Aorta (tissue), 5 donors: ENCODE data around the gene MED1. TPM values are rescaled to one million over a fixed set of nuclear protein-coding genes. Genes with fewer than 3 reads are reported as not detected.
A peak's percentile ranks its signal among the peaks of the same experiment; 100 is the strongest.
"Not testable (repeated sequence)": the region's sequence is repeated elsewhere in the genome, so short reads cannot be mapped to it uniquely, and the experiment has no call there.

ENCODE experiments used
- ATAC-seq: fragments of 200-7000 bp; cut with Tn5 transposase; one replicate; pipeline ENCODE4 v1.9.1; 2022; ENCODE audit warnings: moderate library complexity; ENCODE audit not compliant: low FRiP score
- DNase-seq, 2 donors: peaks; one replicate each; pipeline ENCODE4 v3.0.0-alpha.2; 2020
- H3K27ac ChIP-seq, 2 donors: one replicate each; pipeline ENCODE4 v1.5.1; 2013; ENCODE audit warnings: low read length in 2 of 2, mild to moderate bottlenecking in 2 of 2, moderate library complexity in 2 of 2, control low read depth in 1 of 2, inconsistent platforms in 1 of 2, low read depth in 1 of 2
- H3K27me3 ChIP-seq, 2 donors: one replicate each; pipeline ENCODE4 v1.6.1; 2013; ENCODE audit warnings: control low read depth in 1 of 2, low read length in 1 of 2, mild to moderate bottlenecking in 1 of 2, moderate library complexity in 1 of 2; ENCODE audit not compliant: insufficient read depth in 2 of 2, control insufficient read depth in 1 of 2
- H3K36me3 ChIP-seq, 2 donors: one replicate each; pipeline ENCODE4 v1.6.1; 2013; ENCODE audit warnings: control low read depth in 1 of 2, low read length in 1 of 2, mild to moderate bottlenecking in 1 of 2; ENCODE audit not compliant: insufficient read depth in 2 of 2, control insufficient read depth in 1 of 2
- H3K4me1 ChIP-seq, 2 donors: one replicate each; pipeline ENCODE4 v1.6.1; 2013; ENCODE audit warnings: low read length in 2 of 2, control low read depth in 1 of 2, mild to moderate bottlenecking in 1 of 2, moderate library complexity in 1 of 2; ENCODE audit not compliant: insufficient read depth in 2 of 2, control insufficient read depth in 1 of 2
- H3K4me3 ChIP-seq, 2 donors: one replicate each; pipeline ENCODE4 v1.5.1; 2013; ENCODE audit warnings: low read length in 2 of 2, control low read depth in 1 of 2, mild to moderate bottlenecking in 1 of 2
- H3K9me3 ChIP-seq: one replicate; pipeline ENCODE4 v1.6.1; 2013; ENCODE audit warnings: mild to moderate bottlenecking, low read length; ENCODE audit not compliant: control insufficient read depth
- WGBS, 2 donors: extraction: QIAGEN DNeasy Blood & Tissue Kit; methylation state at CpG; one replicate each; pipeline ENCODE4 v1.1.7; 2013; 5-methylcytosine and 5-hydroxymethylcytosine counted together
- intact Hi-C, 2 donors: fragments of 100-400 bp; cut with DNase I; formaldehyde crosslinking; loops; one replicate each; pipeline versions ENCODE4 v1.14.2 to v1.15.0; 2022
- polyA plus RNA-seq, 2 donors: library from polyadenylated mRNA; stranded (reverse); fragments of 200-250 nt; gene quantifications; one replicate each; pipeline ENCODE4 v1.2.3, GENCODE V29; 2013
- total RNA-seq, 2 donors: library from RNA; stranded (reverse); fragmentation: NEBNext Ultra II Directional; extraction: Animal tissue kit (Norgen Biotek cat#: 25700); gene quantifications; one replicate each; pipeline ENCODE4 v1.2.1, GENCODE V29; 2021
- donor health status: healthy with polysubstance abuse.
- donor health status: Bipolar disorder and iron deficiency.
- donor health status: DM: no; HTN: no; CAD: no.
- donor health status: DM: no; HTN: no; CAD: no.
- donor health status: DM: yes; HTN: yes; CAD: no.

MED1 gene
- total and polyA plus RNA-seq, 4 donors = 4.4 to 35.0 (median 19.3) TPM

- Histone ChIP-seq H3K4me1 (no peaks in the 10 kb centered on the region), H3K9me3 (no peaks in the 10 kb centered on the region), H3K36me3 (no peaks in the 10 kb centered on the region), H3K27ac (no peak overlapping the region), H3K27me3 (no peaks in the 10 kb centered on the region), H3K4me3 (peak overlapping the region in 1 of 2 donors; percentile 98)
- intact Hi-C loops = loop anchor here in 1 of 2 donors (5.0 kb wide), 1 partner anchor 127 kb away; no protein-coding TSS in a partner anchor
- WGBS, 2 donors = 31 to 34% methylated on average over 4 of the region's 4 CpGs
- DNase-seq (no peak), ATAC-seq (no peak)
These were observed 51.3 kb downstream of the MED1 start for GRCh38 chr17:39399791-39400190.

GRCh38 chr17:39393736-39394135 lies 57.3 kb downstream of the MED1 start:
- no peak for DNase-seq
- Histone ChIP-seq H3K4me3 (no peak overlapping the region), H3K9me3 (no peaks in the 10 kb centered on the region), H3K4me1 (no peaks in the 10 kb centered on the region), H3K27ac (no peak overlapping the region), H3K36me3 (no peaks in the 10 kb centered on the region), H3K27me3 (no peaks in the 10 kb centered on the region)
- WGBS, 2 donors = 3 to 7% methylated on average over 2 of the region's 2 CpGs
- ATAC-seq = no peak
- intact Hi-C loops = no loop called here

- DNase-seq (no peak), ATAC-seq (no peak)
- Histone ChIP-seq H3K9me3 (no peaks in the 10 kb centered on the region), H3K4me3 (no peak overlapping the region), H3K27me3 (no peaks in the 10 kb centered on the region), H3K4me1 (no peaks in the 10 kb centered on the region), H3K27ac (no peak overlapping the region), H3K36me3 (no peaks in the 10 kb centered on the region)
- intact Hi-C loops = no loop called here
- WGBS, 2 donors = 77 to 82% methylated on average over 5 of the region's 5 CpGs
These were observed 59.6 kb downstream of the MED1 start for GRCh38 chr17:39391448-39391847.

GRCh38 chr17:39385040-39385439 lies 66.0 kb downstream of the MED1 start:
- H3K9me3 ChIP-seq = no peaks in the 10 kb centered on the region
- no peak overlapping the region for H3K27ac ChIP-seq
- H3K4me3 ChIP-seq = no peak overlapping the region
- H3K4me1 ChIP-seq = no peaks in the 10 kb centered on the region
- ATAC-seq = no peak
- intact Hi-C loops = no loop called here
- WGBS, 2 donors = 95 to 99% methylated on average over 6 of the region's 6 CpGs
- peaks cover 0 to 1% of the 10 kb centered on the region in 2 donors for H3K36me3 ChIP-seq
- H3K27me3 ChIP-seq = no peaks in the 10 kb centered on the region
- DNase-seq = no peak

- WGBS, 2 donors = 84 to 92% methylated on average over 2 of the region's 2 CpGs
- intact Hi-C loops = no loop called here
- Histone ChIP-seq H3K36me3 (peaks cover 0 to 1% of the 10 kb centered on the region in 2 donors), H3K4me3 (no peak overlapping the region), H3K9me3 (no peaks in the 10 kb centered on the region), H3K27ac (no peak overlapping the region), H3K4me1 (no peaks in the 10 kb centered on the region), H3K27me3 (no peaks in the 10 kb centered on the region)
- ATAC-seq (no peak), DNase-seq (no peak)
These were observed 70.9 kb downstream of the MED1 start for GRCh38 chr17:39380144-39380543.

GRCh38 chr17:39376434-39376833 lies 74.6 kb downstream of the MED1 start:
- H3K36me3 ChIP-seq = no peaks in the 10 kb centered on the region
- no peak overlapping the region for H3K27ac ChIP-seq
- DNase-seq = no peak
- H3K9me3 ChIP-seq = no peaks in the 10 kb centered on the region
- H3K4me1 ChIP-seq = no peaks in the 10 kb centered on the region
- H3K4me3 ChIP-seq = no peak overlapping the region
- intact Hi-C loops = no loop called here
- no peaks in the 10 kb centered on the region for H3K27me3 ChIP-seq
- WGBS, 2 donors = 53 to 62% methylated on average over 2 of the region's 2 CpGs
- ATAC-seq = no peak

GRCh38 chr17:39367805-39368204 lies 83.3 kb downstream of the MED1 start:
- H3K4me3 ChIP-seq, H3K36me3 ChIP-seq, intact Hi-C loops, H3K27ac ChIP-seq, H3K4me1 ChIP-seq, ATAC-seq, H3K27me3 ChIP-seq, H3K9me3 ChIP-seq, DNase-seq: not testable (repeated sequence)
- WGBS, 2 donors = 97 to 100% methylated on average over 4 of the region's 4 CpGs

GRCh38 chr17:39365872-39366271 lies 85.2 kb downstream of the MED1 start:
- peak overlapping the region in 1 of 2 donors; percentile 39 for H3K4me3 ChIP-seq
- H3K36me3 ChIP-seq = no peaks in the 10 kb centered on the region
- WGBS, 2 donors = 40% methylated on average over 5 of the region's 5 CpGs
- intact Hi-C loops = no loop called here
- DNase-seq (no peak), ATAC-seq (no peak)
- peaks cover 0 to 2% of the 10 kb centered on the region in 2 donors for H3K4me1 ChIP-seq
- H3K27ac ChIP-seq = peak overlapping the region in 1 of 2 donors; percentile 18
- H3K9me3 ChIP-seq = no peaks in the 10 kb centered on the region
- no peaks in the 10 kb centered on the region for H3K27me3 ChIP-seq

- ATAC-seq (peak; percentile 78), DNase-seq (no peak)
- Histone ChIP-seq H3K27me3 (no peaks in the 10 kb centered on the region), H3K9me3 (no peaks in the 10 kb centered on the region), H3K36me3 (no peaks in the 10 kb centered on the region), H3K4me3 (peak overlapping the region; percentile 31 to 39), H3K4me1 (peaks cover 0 to 2% of the 10 kb centered on the region in 2 donors), H3K27ac (peak overlapping the region in 1 of 2 donors; percentile 18)
- intact Hi-C loops = no loop called here
- WGBS, 2 donors = 1 to 3% methylated on average over 4 of the region's 4 CpGs
These were observed 85.8 kb downstream of the MED1 start for GRCh38 chr17:39365242-39365641.
